Activated CD4-positive, alpha-beta T cell treated with anti-CD3 and anti-CD28 coated beads, Interleukin-2, amount 10 ng/mL, durations not matched to agents 7 days and 5 days (primary cell): ENCODE results near the gene MAGOH. TPM values are rescaled to one million over a fixed set of nuclear protein-coding genes. Genes with fewer than 3 reads are reported as not detected.
"Not testable (repeated sequence)": the region's sequence is repeated elsewhere in the genome, so short reads cannot be mapped to it uniquely, and the experiment has no call there.

Experiments used
- CTCF ChIA-PET: fragments of 350-600 bp; sonication (Branson Sonifier 250); formaldehyde crosslinking; loops from one replicate; lab custom pipeline; 2021; ENCODE audit warnings: antibody characterized with exemption; lab: Charles Lee
- POLR2A ChIA-PET: fragments of 350-600 bp; sonication (Branson Sonifier 250); formaldehyde crosslinking; loops from one replicate; lab custom pipeline; 2021; ENCODE audit warnings: antibody characterized with exemption; lab: Charles Lee
- DNase-seq: peaks from one replicate; pipeline ENCODE4 v3.0.0-alpha.2; 2020
- H3K27ac Mint-ChIP-seq: one replicate; pipeline ENCODE4 v1.8.0; 2021; ENCODE audit warnings: mild to moderate bottlenecking, moderate library complexity, mixed read lengths
- H3K27me3 Mint-ChIP-seq: one replicate; pipeline ENCODE4 v1.8.0; 2021; ENCODE audit warnings: mixed read lengths
- H3K36me3 Mint-ChIP-seq: one replicate; pipeline ENCODE4 v1.8.0; 2021; ENCODE audit warnings: low read depth, mixed read lengths
- H3K4me1 Mint-ChIP-seq: one replicate; pipeline ENCODE4 v1.8.0; 2021; ENCODE audit warnings: mixed read lengths
- H3K4me3 Mint-ChIP-seq: one replicate; pipeline ENCODE4 v1.8.0; 2021; ENCODE audit warnings: mild to moderate bottlenecking, moderate library complexity, mixed read lengths
- H3K9me3 Mint-ChIP-seq: one replicate; pipeline ENCODE4 v1.8.0; 2021; ENCODE audit warnings: mixed read lengths
- total RNA-seq, 2 experiments: library from RNA; stranded (reverse); gene quantifications; one replicate each; pipeline ENCODE4 v1.2.3, GENCODE V29; 2021

Gene MAGOH
- total RNA-seq, 2 experiments from 2014 or later, result 73.3 to 74.1 TPM

DNA sequence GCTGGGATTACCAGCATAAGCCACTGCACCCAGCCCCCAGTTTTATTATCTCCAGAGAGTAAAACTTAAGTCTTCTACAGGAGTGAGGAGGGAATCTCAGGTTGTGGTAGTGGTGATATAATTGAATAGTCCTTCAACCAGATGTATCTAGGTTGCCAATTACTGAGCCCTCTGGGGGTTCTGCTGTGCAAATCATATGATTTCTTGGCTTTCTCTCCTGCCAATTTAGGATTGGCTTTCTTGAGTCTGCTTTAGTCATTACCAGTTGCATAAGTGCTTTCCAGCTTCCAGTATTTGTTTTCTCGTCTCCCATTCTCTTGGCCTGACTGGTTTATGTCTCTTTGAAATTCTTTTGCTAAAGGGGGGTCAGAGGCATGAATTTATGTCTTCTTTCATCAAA, 30.6 kb downstream of the MAGOH start:
- peaks cover 26% of the 10 kb centered on the region for H3K9me3 Mint-ChIP-seq
- CTCF ChIA-PET, result interaction anchor here (0.6 kb wide), 1 partner anchor 547 kb away, joined by 3 read pairs; no protein-coding TSS in a partner anchor
- no peak for DNase-seq
- no peaks in the 10 kb centered on the region for H3K27me3 Mint-ChIP-seq
- H3K36me3 Mint-ChIP-seq, result peaks cover 73% of the 10 kb centered on the region
- H3K4me3 Mint-ChIP-seq, result no peak overlapping the region
- H3K27ac Mint-ChIP-seq, result no peak overlapping the region
- peaks cover 2% of the 10 kb centered on the region for H3K4me1 Mint-ChIP-seq
- POLR2A ChIA-PET, result no interaction called here

- Mint-ChIP-seq H3K4me1 (peaks cover 2% of the 10 kb centered on the region), H3K27me3 (no peaks in the 10 kb centered on the region), H3K9me3 (peaks cover 26% of the 10 kb centered on the region), H3K27ac (no peak overlapping the region), H3K36me3 (peaks cover 76% of the 10 kb centered on the region), H3K4me3 (no peak overlapping the region)
- ChIA-PET POLR2A (no interaction called here), CTCF (interaction anchor here (1.2 kb wide), 1 partner anchor 10 kb away, joined by 3 read pairs; the partner anchor contains the start of gene CPT2)
- DNase-seq, result no peak
Observed at GRCh38 chr1:53206735-53207379, 31.5 kb downstream of the MAGOH start.

DNA sequence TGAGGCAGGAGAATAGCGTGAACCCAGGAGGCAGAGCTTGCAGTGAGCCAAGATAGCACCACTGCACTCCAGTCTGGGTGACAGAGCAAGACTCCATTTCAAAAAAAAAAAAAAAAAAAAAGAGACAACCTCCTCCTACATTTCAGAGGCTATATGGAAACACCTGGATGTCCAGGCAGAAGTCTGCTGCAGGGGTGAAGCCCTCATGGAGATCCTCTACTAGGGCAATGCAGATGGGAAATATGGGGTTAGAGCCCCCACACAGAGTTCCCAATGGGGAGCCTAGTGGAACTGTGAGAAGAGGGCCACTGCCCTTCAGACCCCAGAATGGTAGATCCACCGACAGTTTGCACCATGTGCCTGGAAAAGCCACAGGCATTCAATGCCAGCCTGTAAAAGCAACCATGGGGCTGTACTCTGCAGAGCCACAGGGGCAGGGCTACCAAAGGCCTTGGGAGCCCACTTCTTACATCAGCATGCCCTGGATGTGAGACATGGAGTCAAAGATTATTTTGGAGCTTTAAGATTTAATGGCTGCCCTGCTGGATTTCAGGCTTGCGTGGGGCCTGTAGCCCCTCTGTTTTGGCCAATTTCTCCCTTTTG, 32.1 kb downstream of the MAGOH start:
- H3K4me3 Mint-ChIP-seq, H3K4me1 Mint-ChIP-seq, H3K27ac Mint-ChIP-seq, POLR2A ChIA-PET, H3K27me3 Mint-ChIP-seq: not testable (repeated sequence)
- DNase-seq, result peak; percentile 18
- Mint-ChIP-seq H3K36me3 (peaks cover 79% of the 10 kb centered on the region), H3K9me3 (peaks cover 26% of the 10 kb centered on the region)
- CTCF ChIA-PET, result interaction anchor here (1.2 kb wide), 1 partner anchor 9 kb away, joined by 3 read pairs; the partner anchor contains the start of gene CPT2

- H3K4me1 Mint-ChIP-seq, CTCF ChIA-PET, POLR2A ChIA-PET, DNase-seq, H3K27me3 Mint-ChIP-seq, H3K4me3 Mint-ChIP-seq, H3K27ac Mint-ChIP-seq: not testable (repeated sequence)
- H3K9me3 Mint-ChIP-seq, result peaks cover 26% of the 10 kb centered on the region
- H3K36me3 Mint-ChIP-seq, result peaks cover 81% of the 10 kb centered on the region
Observed at GRCh38 chr1:53205496-53205895, 32.8 kb downstream of the MAGOH start.

DNA sequence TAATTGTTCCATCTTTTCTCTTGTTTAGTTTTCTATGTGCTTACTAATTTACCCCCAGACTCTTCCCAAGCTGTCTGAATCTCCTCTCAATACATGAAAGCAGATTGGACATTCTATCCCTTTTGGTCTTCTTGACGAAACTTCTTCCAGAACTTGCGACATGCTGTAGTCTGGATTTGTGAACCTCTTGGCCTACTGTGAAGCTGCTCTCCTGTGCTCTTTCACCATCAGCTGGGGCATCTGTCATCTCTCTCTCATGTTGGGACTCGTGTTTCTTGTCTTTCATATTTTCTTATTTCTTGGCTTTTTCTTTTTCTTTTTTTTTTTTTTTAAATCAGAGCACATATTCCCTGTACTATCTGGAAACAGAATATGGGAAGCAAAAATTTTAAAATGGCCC, 34.9 kb downstream of the MAGOH start:
- no peaks in the 10 kb centered on the region for H3K27me3 Mint-ChIP-seq
- H3K4me1 Mint-ChIP-seq, result peaks cover 6% of the 10 kb centered on the region
- H3K36me3 Mint-ChIP-seq, result peaks cover 70% of the 10 kb centered on the region
- no peak overlapping the region for H3K27ac Mint-ChIP-seq
- H3K4me3 Mint-ChIP-seq, result no peak overlapping the region
- ChIA-PET POLR2A (interaction anchor here (0.7 kb wide), 1 partner anchor 19 kb away, joined by 3 read pairs; no protein-coding TSS in a partner anchor), CTCF (interaction anchor here (0.6 to 1.2 kb wide), 2 partner anchors 11 to 370 kb away, joined by 4 to 5 read pairs; no protein-coding TSS in a partner anchor)
- peaks cover 26% of the 10 kb centered on the region for H3K9me3 Mint-ChIP-seq
- DNase-seq, result no peak

DNA sequence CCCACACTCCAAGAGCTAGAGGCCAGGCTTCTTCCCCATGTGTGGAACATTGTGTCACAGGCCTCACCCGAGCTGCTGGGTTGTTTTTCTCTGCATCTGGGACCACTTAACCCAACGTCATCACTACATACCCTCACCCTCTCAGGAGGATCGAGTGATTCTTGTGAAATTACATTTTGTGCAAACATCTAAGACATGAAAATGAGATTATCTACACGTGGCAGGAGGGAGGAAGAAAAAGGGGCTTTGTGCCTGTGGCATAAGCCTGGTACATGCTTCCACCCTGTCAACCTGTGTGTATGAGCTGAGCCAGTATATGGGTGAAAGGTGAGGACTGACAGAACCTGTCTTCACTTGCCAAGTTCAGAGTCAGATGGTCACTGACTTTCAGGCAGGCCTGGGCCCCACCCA, 40.1 kb downstream of the MAGOH start:
- ChIA-PET CTCF (interaction anchor here (1.1 kb wide), 1 partner anchor 130 kb away, joined by 3 read pairs; no protein-coding TSS in a partner anchor), POLR2A (no interaction called here)
- Mint-ChIP-seq H3K9me3 (no peaks in the 10 kb centered on the region), H3K27me3 (no peaks in the 10 kb centered on the region), H3K27ac (peak overlapping the region; percentile 99), H3K36me3 (peaks cover 37% of the 10 kb centered on the region), H3K4me1 (peaks cover 29% of the 10 kb centered on the region), H3K4me3 (peak overlapping the region; percentile 97)
- no peak for DNase-seq

DNA sequence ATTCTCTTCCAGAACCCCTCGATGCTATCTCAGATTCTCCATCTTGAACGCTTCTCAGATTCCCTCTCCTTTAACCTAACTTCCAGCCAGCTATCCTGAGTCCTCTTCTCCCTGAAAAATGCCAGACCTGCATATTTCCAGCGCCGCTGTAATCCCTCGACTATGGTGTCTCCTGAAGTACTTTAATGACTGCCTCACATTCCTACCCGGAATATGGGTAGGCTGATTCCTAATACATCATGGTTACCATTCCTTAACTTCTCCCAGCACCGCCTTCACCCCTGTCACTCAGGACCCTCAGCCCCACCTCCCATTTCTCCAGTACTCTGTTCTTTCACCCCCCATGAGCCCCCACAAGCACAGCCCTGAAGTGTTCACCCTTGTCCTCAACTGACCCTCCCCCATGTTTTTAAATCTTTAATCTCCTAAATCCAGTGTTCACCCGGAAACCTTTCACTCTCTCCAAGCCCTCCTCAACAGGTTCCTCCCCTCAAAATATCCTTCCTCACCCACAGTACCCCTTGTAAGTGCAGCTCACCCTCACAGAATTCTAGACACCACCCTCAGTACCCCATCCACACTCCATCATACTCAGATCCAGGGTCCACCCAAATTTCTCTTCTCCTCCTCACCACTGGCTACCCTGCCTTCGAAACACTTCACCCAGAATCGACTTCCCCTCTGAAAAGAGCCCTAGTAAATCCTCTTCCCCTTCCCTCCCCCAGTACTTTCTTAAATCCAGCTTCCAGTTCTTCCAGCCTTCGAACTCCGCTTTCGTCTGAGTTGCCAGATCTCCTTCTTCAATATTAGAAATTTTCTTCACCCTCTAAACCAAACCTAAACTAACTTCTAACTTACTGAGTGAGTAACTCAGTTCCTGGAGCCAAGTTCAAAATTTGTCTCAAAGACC, 40.8 kb downstream of the MAGOH start:
- H3K36me3 Mint-ChIP-seq, result peaks cover 30% of the 10 kb centered on the region
- POLR2A ChIA-PET, result no interaction called here

DNA sequence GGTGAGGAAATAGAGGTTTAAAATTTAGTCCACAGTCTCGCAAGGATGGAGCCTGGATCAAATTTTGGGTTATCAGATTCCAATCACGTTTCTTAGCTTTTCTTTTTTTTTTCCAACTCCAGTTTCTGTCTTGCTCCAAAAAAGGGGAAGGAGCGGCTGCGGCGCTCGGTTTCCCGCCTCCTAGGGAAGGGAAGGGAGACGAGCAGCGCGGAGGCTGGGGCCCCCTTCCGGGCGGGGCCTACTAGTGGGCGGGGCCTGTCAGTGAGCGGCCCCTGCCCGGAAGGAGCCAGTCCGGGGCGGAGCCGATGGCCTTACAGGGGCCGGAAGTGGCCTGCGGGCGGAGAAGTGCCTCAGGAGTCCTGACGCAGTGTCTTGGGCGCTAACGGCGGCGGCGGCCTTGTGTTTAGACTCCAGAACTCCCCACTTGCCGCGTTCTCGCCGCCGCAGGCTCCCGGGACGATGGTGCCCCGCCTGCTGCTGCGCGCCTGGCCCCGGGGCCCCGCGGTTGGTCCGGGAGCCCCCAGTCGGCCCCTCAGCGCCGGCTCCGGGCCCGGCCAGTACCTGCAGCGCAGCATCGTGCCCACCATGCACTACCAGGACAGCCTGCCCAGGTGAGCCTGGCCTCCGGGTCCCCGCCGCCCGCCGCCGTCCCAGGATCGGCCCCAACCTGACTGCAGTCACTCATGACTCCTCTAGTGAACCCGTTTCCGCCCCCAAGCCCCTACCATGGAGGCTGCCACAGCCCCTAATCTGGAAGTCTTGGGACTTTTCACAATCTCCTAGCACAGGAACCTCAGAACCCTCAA, 41.6 kb downstream of the MAGOH start, which contains the start of gene CPT2:
Gene CPT2, plus strand, starts transcription at position 340 of the 806 bp plus-strand sequence. Its CDS starts 120 bp downstream, at position 460.
- H3K27ac Mint-ChIP-seq, result peak within 1 kb of the TSS; percentile 99
- H3K4me3 Mint-ChIP-seq, result peak within 1 kb of the TSS; percentile 97
- H3K36me3 Mint-ChIP-seq, result peaks cover 26% of the 10 kb centered on the region
- POLR2A ChIA-PET, result interaction anchor here (0.6 kb wide), 2 partner anchors 217 to 848 kb away, joined by 3 read pairs; no protein-coding TSS in a partner anchor
- H3K9me3 Mint-ChIP-seq, result no peaks in the 10 kb centered on the region
- CTCF ChIA-PET, result interaction anchor here (1.1 kb wide), 2 partner anchors 10 to 16 kb away, joined by 3 read pairs; no protein-coding TSS in a partner anchor
- H3K27me3 Mint-ChIP-seq, result no peaks in the 10 kb centered on the region
- peaks cover 29% of the 10 kb centered on the region for H3K4me1 Mint-ChIP-seq
- peak; percentile 94 for DNase-seq

More for the DNA sequence above, 40.8 kb downstream of the MAGOH start:
- Mint-ChIP-seq H3K4me1 (peaks cover 29% of the 10 kb centered on the region), H3K27me3 (no peaks in the 10 kb centered on the region), H3K27ac (peak overlapping the region; percentile 99), H3K4me3 (peak overlapping the region; percentile 97), H3K9me3 (no peaks in the 10 kb centered on the region)
- CTCF ChIA-PET, result interaction anchor here (1.1 kb wide), 1 partner anchor 9 kb away, joined by 3 read pairs; no protein-coding TSS in a partner anchor
- no peak for DNase-seq

- H3K27me3 Mint-ChIP-seq, result no peaks in the 10 kb centered on the region
- H3K4me1 Mint-ChIP-seq, result peaks cover 29% of the 10 kb centered on the region
- peak overlapping the region; percentile 91 for H3K27ac Mint-ChIP-seq
- H3K9me3 Mint-ChIP-seq, result no peaks in the 10 kb centered on the region
- CTCF ChIA-PET, result interaction anchor here (0.6 to 1.2 kb wide), 5 partner anchors 11 to 272 kb away, joined by 3 to 5 read pairs (median 3); no protein-coding TSS in a partner anchor
- DNase-seq, result no peak
- POLR2A ChIA-PET, result interaction anchor here (0.6 kb wide), 2 partner anchors 217 to 849 kb away, joined by 3 read pairs; no protein-coding TSS in a partner anchor
- H3K4me3 Mint-ChIP-seq, result peak overlapping the region; percentile 97
- peaks cover 20% of the 10 kb centered on the region for H3K36me3 Mint-ChIP-seq
Observed at GRCh38 chr1:53196017-53196484, 42.3 kb downstream of the MAGOH start.

- DNase-seq, result no peak
- H3K9me3 Mint-ChIP-seq, result no peaks in the 10 kb centered on the region
- H3K4me3 Mint-ChIP-seq, result no peak overlapping the region
- H3K36me3 Mint-ChIP-seq, result peaks cover 16% of the 10 kb centered on the region
- POLR2A ChIA-PET, result no interaction called here
- peaks cover 29% of the 10 kb centered on the region for H3K4me1 Mint-ChIP-seq
- peak overlapping the region; percentile 55 for H3K27ac Mint-ChIP-seq
- CTCF ChIA-PET, result interaction anchor here (0.6 to 1.2 kb wide), 7 partner anchors 12 to 1299 kb away, joined by 3 to 5 read pairs (median 3); no protein-coding TSS in a partner anchor
- no peaks in the 10 kb centered on the region for H3K27me3 Mint-ChIP-seq
Observed at GRCh38 chr1:53195246-53196016, 42.9 kb downstream of the MAGOH start.

GRCh38 chr1:53190210-53190611, 48.1 kb downstream of the MAGOH start:
- CTCF ChIA-PET, result interaction anchor here (3.9 kb wide), 1 partner anchor 10 kb away, joined by 12 read pairs; no protein-coding TSS in a partner anchor
- H3K27me3 Mint-ChIP-seq, result peaks cover 17% of the 10 kb centered on the region
- DNase-seq, result no peak

More at GRCh38 chr1:53190210-53190611, 48.1 kb downstream of the MAGOH start:
- H3K4me3 Mint-ChIP-seq, result no peak overlapping the region
- no peaks in the 10 kb centered on the region for H3K4me1 Mint-ChIP-seq
- H3K36me3 Mint-ChIP-seq, result no peaks in the 10 kb centered on the region
- POLR2A ChIA-PET, result no interaction called here
- no peak overlapping the region for H3K27ac Mint-ChIP-seq
- H3K9me3 Mint-ChIP-seq, result no peaks in the 10 kb centered on the region
